WERI-Rb-1 (cell line): Measurements from ENCODE around the gene MYO7B.

Source experiments
- DNase-seq: peaks from one replicate; pipeline ENCODE4 v3.0.0-alpha.2; 2020
- H3K27ac ChIP-seq: fragments of 250-450 bp; sonication (Bioruptor Pico); 2 replicates; pipeline ENCODE4 v1.5.1; 2020; ENCODE audit warnings: mild to moderate bottlenecking, moderate library complexity
- H3K27me3 ChIP-seq: fragments of 250-450 bp; sonication (Bioruptor Pico); 2 replicates; pipeline ENCODE4 v1.5.1; 2021; ENCODE audit warnings: mild to moderate bottlenecking, low read depth, moderate library complexity; ENCODE audit not compliant: insufficient read depth, severe bottlenecking
- H3K36me3 ChIP-seq: fragments of 250-450 bp; sonication (Bioruptor Pico); 2 replicates; pipeline ENCODE4 v1.5.1; 2020; ENCODE audit warnings: mild to moderate bottlenecking, moderate library complexity
- H3K4me3 ChIP-seq: 2 replicates; pipeline ENCODE4 v1.5.1; 2011; ENCODE audit warnings: low read depth, mild to moderate bottlenecking, control low read depth, low read length
- H3K9me3 ChIP-seq: fragments of 250-450 bp; sonication (Bioruptor Pico); 2 replicates; pipeline ENCODE4 v1.5.1; 2021; ENCODE audit warnings: mild to moderate bottlenecking, moderate library complexity; ENCODE audit not compliant: severe bottlenecking
- TF ChIP-seq, protein P1 (sequence below): IDR thresholded peaks from 2 replicates; pipeline ENCODE4 v1.5.1; 2011; ENCODE audit warnings: low read depth, mild to moderate bottlenecking, control low read depth, inconsistent platforms, low read length

Gene MYO7B

DNA sequence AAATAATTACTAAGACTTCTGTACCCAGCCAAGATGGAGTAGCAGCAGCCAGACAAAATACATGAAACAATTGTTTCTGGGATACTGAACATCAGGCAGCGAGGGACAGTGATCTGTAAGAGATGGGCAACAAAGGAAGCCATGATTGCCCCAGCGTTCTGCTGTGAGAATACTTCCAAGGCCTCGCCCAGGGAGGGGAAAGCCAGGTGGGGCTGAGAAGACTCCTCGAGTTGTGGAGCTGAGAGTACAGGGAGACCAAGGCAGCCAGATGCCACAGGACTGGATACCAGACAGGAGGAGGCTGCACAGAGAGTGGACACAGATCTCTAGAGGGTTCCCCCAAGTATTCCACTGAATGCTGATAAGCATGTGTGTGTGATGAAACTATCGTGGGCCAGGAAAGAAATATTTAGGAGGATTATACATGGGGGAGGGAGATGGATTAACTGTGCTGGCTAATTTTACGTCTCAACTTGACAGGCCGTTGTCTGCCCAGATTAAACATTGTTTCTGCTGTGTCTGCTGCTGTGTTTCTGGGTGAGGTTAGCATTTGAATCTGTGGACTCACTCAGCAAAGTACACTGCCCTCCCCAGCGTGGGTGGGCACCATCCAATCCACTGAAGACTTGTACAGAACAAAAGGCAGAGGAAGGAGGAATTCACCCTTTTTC, 150.1 kb downstream of the MYO7B start:
- Histone ChIP-seq H3K36me3 (no peaks in the 10 kb centered on the region), H3K9me3 (peaks cover 7% of the 10 kb centered on the region), H3K27me3 (no peaks in the 10 kb centered on the region), H3K27ac (peak overlapping the region; percentile 37), H3K4me3 (no peak overlapping the region)
- TF ChIP-seq, protein P1, sequence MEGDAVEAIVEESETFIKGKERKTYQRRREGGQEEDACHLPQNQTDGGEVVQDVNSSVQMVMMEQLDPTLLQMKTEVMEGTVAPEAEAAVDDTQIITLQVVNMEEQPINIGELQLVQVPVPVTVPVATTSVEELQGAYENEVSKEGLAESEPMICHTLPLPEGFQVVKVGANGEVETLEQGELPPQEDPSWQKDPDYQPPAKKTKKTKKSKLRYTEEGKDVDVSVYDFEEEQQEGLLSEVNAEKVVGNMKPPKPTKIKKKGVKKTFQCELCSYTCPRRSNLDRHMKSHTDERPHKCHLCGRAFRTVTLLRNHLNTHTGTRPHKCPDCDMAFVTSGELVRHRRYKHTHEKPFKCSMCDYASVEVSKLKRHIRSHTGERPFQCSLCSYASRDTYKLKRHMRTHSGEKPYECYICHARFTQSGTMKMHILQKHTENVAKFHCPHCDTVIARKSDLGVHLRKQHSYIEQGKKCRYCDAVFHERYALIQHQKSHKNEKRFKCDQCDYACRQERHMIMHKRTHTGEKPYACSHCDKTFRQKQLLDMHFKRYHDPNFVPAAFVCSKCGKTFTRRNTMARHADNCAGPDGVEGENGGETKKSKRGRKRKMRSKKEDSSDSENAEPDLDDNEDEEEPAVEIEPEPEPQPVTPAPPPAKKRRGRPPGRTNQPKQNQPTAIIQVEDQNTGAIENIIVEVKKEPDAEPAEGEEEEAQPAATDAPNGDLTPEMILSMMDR = no peak
- peak; percentile 37 for DNase-seq
